ENCODE data around the gene ACAD11.

DNA sequence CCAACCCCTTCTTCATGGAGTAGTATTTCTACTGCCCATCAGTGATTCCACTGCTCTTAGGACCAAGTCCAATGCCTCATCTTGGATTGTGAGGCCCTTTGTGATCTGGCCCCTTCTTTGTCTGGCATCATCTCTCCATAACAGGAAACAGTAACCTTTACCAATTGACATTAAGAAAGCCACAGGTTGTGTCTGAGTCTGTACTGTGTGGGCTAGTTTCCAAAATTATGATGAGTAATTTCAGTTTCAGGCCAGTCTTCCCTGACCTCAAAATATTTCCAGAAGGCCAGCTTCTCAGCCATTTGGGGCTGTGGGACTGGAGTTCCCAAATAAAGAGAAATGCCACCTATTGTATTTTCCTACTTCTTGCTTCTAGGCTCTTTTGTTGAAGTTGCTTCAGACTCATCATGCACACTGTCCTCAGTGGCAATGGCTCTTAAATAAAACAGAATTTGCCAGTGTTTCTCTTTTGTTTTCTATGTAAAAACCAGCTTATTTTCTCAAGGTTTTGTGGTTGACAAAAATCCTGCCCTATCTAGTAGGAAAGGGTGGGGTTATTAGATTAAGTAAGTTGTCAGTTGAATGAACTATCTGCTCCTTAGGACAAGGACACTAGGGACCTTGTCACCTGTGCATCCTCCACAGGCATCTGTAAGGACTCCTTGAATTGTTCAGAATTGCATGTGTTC, 109.6 kb downstream of the ACAD11 start:
- TF ChIP-seq ZNF274 (IDR thresholded peaks at IDR 0.05; ENCODE audit: low read depth, low read length), result no peak
- no peak for TF ChIP-seq YY1 (IDR thresholded peaks at IDR 0.05; ENCODE audit: insufficient read depth, insufficient read length)
- no peak for TF ChIP-seq SUZ12 (IDR thresholded peaks at IDR 0.05; ENCODE audit: extremely low read depth, insufficient read depth, insufficient read length)

Measured in NT2/D1 (cell line).